ENCODE data around the gene NR2F1. TPM values are rescaled to one million over a fixed set of nuclear protein-coding genes. Genes with fewer than 3 reads are reported as not detected.
A peak's percentile ranks its signal among the peaks of the same experiment; 100 is the strongest.

The NR2F1 gene
- total and polyA plus RNA-seq, 2 experiments from 2014 or later = 7.3 to 19.9 TPM

- H3K4me1 ChIP-seq (ENCODE audit: insufficient read depth) = peaks cover 14% of the 10 kb centered on the region
- peak; percentile 44 for TF ChIP-seq EZH2 (IDR thresholded peaks at IDR 0.05; ENCODE audit: borderline replicate concordance)
- TF ChIP-seq, protein P1, sequence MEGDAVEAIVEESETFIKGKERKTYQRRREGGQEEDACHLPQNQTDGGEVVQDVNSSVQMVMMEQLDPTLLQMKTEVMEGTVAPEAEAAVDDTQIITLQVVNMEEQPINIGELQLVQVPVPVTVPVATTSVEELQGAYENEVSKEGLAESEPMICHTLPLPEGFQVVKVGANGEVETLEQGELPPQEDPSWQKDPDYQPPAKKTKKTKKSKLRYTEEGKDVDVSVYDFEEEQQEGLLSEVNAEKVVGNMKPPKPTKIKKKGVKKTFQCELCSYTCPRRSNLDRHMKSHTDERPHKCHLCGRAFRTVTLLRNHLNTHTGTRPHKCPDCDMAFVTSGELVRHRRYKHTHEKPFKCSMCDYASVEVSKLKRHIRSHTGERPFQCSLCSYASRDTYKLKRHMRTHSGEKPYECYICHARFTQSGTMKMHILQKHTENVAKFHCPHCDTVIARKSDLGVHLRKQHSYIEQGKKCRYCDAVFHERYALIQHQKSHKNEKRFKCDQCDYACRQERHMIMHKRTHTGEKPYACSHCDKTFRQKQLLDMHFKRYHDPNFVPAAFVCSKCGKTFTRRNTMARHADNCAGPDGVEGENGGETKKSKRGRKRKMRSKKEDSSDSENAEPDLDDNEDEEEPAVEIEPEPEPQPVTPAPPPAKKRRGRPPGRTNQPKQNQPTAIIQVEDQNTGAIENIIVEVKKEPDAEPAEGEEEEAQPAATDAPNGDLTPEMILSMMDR (IDR thresholded peaks at IDR 0.05; ENCODE audit: poor library complexity) = no peak
- DNase-seq (ENCODE audit: low spot score) = no peak
- H3K27ac ChIP-seq = no peak overlapping the region
- peaks cover 90% of the 10 kb centered on the region for H3K27me3 ChIP-seq
- peak overlapping the region; percentile 81 for H3K4me2 ChIP-seq
- no peaks in the 10 kb centered on the region for H3K9me2 ChIP-seq (replicated peaks; ENCODE audit: insufficient read depth)
- H4K20me1 ChIP-seq (ENCODE audit: insufficient read depth, poor library complexity, severe bottlenecking) = no peaks in the 10 kb centered on the region
- H2AFZ ChIP-seq = peak overlapping the region; percentile 78
- H3K36me3 ChIP-seq (replicated peaks; ENCODE audit: insufficient read depth, low read depth) = no peaks in the 10 kb centered on the region
- H3K4me3 ChIP-seq = no peak overlapping the region
- 11% methylated on average over 69 of the region's 70 CpGs for WGBS (ENCODE audit: low lambda C conversion rate, missing lambda C conversion rate)
- no peaks in the 10 kb centered on the region for H3K9me3 ChIP-seq (ENCODE audit: low read depth)
- H3K79me2 ChIP-seq = no peaks in the 10 kb centered on the region
Measured at GRCh38 chr5:93570294-93571113, 12.5 kb upstream of the NR2F1 start.

DNA sequence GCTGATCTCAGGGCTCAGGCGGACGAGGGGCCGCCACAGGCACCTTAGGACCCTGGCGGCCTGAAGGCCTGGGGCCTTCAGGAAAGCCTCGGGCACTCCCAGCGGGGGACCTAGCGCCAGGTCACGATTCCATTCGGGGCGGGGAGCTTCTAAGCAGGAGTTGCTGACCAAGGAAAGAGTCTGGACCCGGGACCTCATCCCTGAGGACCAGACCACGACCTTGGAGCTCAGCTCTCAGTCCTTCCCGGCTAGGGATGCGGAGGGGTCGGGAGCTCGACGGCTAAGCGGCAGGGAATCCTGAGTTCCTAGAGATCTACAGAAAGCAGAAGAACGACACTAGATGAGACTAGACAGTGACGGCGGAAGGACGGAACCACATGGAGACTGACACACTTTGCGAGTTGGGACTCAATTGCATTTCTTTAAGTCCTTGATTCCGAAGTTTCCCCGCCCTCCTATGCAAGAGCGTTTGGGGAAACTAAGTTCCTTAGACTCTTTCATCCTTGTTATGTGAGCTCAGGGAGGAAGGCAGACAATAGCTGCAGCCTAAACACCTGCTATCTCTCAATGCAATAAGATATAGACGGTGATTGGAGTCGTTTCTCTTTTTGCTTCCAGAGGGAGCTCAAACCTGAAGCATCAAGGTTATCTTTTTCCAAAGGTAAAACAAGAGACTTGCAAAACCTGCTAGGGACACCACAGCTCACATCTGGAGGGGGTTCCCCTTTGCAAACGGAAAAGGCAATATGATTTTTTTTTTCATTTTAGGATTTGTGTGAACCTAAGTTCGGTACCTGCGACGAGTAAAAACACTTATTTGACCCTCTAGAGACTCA is 11.7 kb upstream of the NR2F1 start:
- H3K27me3 ChIP-seq = peaks cover 94% of the 10 kb centered on the region

DNA sequence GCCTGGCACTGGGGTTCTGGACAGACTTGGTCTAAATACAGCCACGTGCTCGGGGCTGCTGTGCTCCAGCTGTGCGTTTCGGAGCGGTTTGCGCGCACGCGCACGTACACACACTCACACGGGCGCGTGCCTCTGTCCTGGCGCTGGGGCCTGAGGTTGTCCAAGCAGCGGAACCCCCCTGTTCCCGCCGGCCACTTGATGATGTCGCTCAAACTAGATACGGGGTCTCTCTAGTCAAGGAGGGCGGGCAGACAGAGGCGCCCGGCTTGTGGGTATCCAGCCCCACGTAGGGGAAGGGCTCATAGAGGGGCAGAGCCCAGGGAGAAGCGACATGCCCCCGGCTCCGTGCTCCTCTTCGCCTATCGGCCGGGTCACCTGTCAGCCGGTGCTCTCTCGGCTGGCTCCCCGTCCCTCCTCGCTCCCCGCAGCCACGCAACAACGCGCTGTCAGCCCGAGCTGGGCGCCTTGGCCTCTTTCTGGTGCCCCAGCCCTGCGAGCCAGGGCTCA is 10.9 kb upstream of the NR2F1 start:
- Histone ChIP-seq H3K9me3 (ENCODE audit: low read depth) (no peaks in the 10 kb centered on the region), H4K20me1 (ENCODE audit: insufficient read depth, poor library complexity, severe bottlenecking) (no peaks in the 10 kb centered on the region), H3K36me3 (replicated peaks; ENCODE audit: insufficient read depth, low read depth) (no peaks in the 10 kb centered on the region), H3K27ac (no peak overlapping the region), H3K9me2 (replicated peaks; ENCODE audit: insufficient read depth) (no peaks in the 10 kb centered on the region), H3K79me2 (no peaks in the 10 kb centered on the region), H3K4me3 (no peak overlapping the region), H3K27me3 (peaks cover 99% of the 10 kb centered on the region), H3K4me2 (peak overlapping the region; percentile 72), H3K4me1 (ENCODE audit: insufficient read depth) (peaks cover 14% of the 10 kb centered on the region), H2AFZ (no peak overlapping the region)
- TF ChIP-seq EZH2phosphoT487 (IDR thresholded peaks at IDR 0.05; ENCODE audit: low read depth, severe bottlenecking, unreplicated experiment) (no peak), EZH2 (IDR thresholded peaks at IDR 0.05; ENCODE audit: borderline replicate concordance) (no peak)
- TF ChIP-seq, protein P1 (IDR thresholded peaks at IDR 0.05; ENCODE audit: poor library complexity) = no peak
- WGBS (ENCODE audit: low lambda C conversion rate, missing lambda C conversion rate) = 12% methylated on average over 40 of the region's 40 CpGs
- no peak for DNase-seq (ENCODE audit: low spot score)

More for the DNA sequence above, 11.7 kb upstream of the NR2F1 start:
- Histone ChIP-seq H3K4me3 (no peak overlapping the region), H3K79me2 (no peaks in the 10 kb centered on the region), H2AFZ (peak overlapping the region; percentile 78), H3K36me3 (replicated peaks; ENCODE audit: insufficient read depth, low read depth) (no peaks in the 10 kb centered on the region), H3K27ac (no peak overlapping the region), H3K4me1 (ENCODE audit: insufficient read depth) (peaks cover 14% of the 10 kb centered on the region), H4K20me1 (ENCODE audit: insufficient read depth, poor library complexity, severe bottlenecking) (no peaks in the 10 kb centered on the region), H3K9me3 (ENCODE audit: low read depth) (no peaks in the 10 kb centered on the region), H3K9me2 (replicated peaks; ENCODE audit: insufficient read depth) (no peaks in the 10 kb centered on the region), H3K4me2 (peak overlapping the region; percentile 81)
- TF ChIP-seq, protein P1 (IDR thresholded peaks at IDR 0.05; ENCODE audit: poor library complexity) = no peak
- no peak for TF ChIP-seq EZH2 (IDR thresholded peaks at IDR 0.05; ENCODE audit: borderline replicate concordance)
- peak; percentile 31 for TF ChIP-seq EZH2phosphoT487 (IDR thresholded peaks at IDR 0.05; ENCODE audit: low read depth, severe bottlenecking, unreplicated experiment)
- 24% methylated on average over 32 of the region's 32 CpGs for WGBS (ENCODE audit: low lambda C conversion rate, missing lambda C conversion rate)
- DNase-seq (ENCODE audit: low spot score) = no peak
